SK-N-SH (cell line): ENCODE measurements around the gene SEMA4D.

Experiments used
- CTCF ChIP-seq: fragments of 200-600 bp; sonication (generic); IDR thresholded peaks from 2 replicates; pipeline ENCODE4 v1.6.1; 2017; ENCODE audit warnings: antibody characterized with exemption, mild to moderate bottlenecking, moderate library complexity
- EP300 ChIP-seq, 2 experiments: IDR thresholded peaks; 2 replicates each; pipeline versions ENCODE4 v1.4.0 to v1.6.1; 2012; ENCODE audit warnings: borderline replicate concordance in 1 of 2, low read depth in 1 of 2, low read length in 1 of 2
- EZH2phosphoT487 ChIP-seq: fragments of 200-600 bp; sonication (generic); IDR thresholded peaks from 2 replicates; pipeline ENCODE4 v1.6.1; 2017; ENCODE audit warnings: low read depth, mixed run types, mild to moderate bottlenecking, antibody characterized with exemption, moderate library complexity, borderline replicate concordance
- FOXJ3 ChIP-seq: sonication (generic); formaldehyde crosslinking; IDR thresholded peaks from 2 replicates; pipeline ENCODE4 v1.5.1; 2020; ENCODE audit warnings: mild to moderate bottlenecking, missing genetic modification reagents
- MAX ChIP-seq: IDR thresholded peaks from 2 replicates; pipeline ENCODE4 v1.4.0; 2012; ENCODE audit warnings: low read depth
- POLR2AphosphoS5 ChIP-seq: IDR thresholded peaks from 2 replicates; pipeline ENCODE4 v1.6.1; 2012; ENCODE audit warnings: low read depth, low read length
- RCOR1 ChIP-seq: fragments of 150-350 bp; IDR thresholded peaks from 2 replicates; pipeline ENCODE4 v1.6.1; 2017; ENCODE audit warnings: antibody characterized with exemption, low read length
- REST ChIP-seq: IDR thresholded peaks from 2 replicates; pipeline ENCODE4 v1.6.1; 2012; ENCODE audit warnings: mild to moderate bottlenecking, low read depth, low read length, moderate library complexity
- RXRA ChIP-seq: IDR thresholded peaks from 2 replicates; pipeline ENCODE4 v1.4.0; 2012; ENCODE audit warnings: low read depth, mild to moderate bottlenecking, borderline replicate concordance
- SIN3A ChIP-seq: IDR thresholded peaks from 2 replicates; pipeline ENCODE4 v1.6.1; 2012; ENCODE audit warnings: low read depth, mild to moderate bottlenecking, low read length, moderate library complexity, borderline replicate concordance
- TCF12 ChIP-seq: IDR thresholded peaks from 2 replicates; pipeline ENCODE4 v1.4.0; 2012
- USF2 ChIP-seq: fragments of 150-350 bp; IDR thresholded peaks from 2 replicates; pipeline ENCODE4 v1.6.1; 2017; ENCODE audit warnings: antibody characterized with exemption, low read length, low read depth, borderline replicate concordance
- YY1 ChIP-seq: IDR thresholded peaks from 2 replicates; pipeline ENCODE4 v1.4.0; 2012; ENCODE audit warnings: low read depth, mild to moderate bottlenecking

GRCh38 chr9:89330513-89330912 lies 167.4 kb downstream of the SEMA4D start:
- TF ChIP-seq CTCF (no peak), USF2 (no peak), POLR2AphosphoS5 (no peak), EP300 (IDR thresholded peaks at IDR 0.05; ENCODE audit: borderline replicate concordance in 1 of 2, low read depth in 1 of 2, low read length in 1 of 2) (peak in 1 of 2 experiments; percentile 68; a peak in 2 of 4 replicates), REST (no peak), YY1 (no peak), RXRA (no peak), FOXJ3 (CRISPR knock-in tag) (no peak), TCF12 (no peak), EZH2phosphoT487 (no peak), RCOR1 (peak; percentile 49; the same call in 1 of the 2 replicates), SIN3A (no peak), MAX (no peak)
